Keratinocyte (primary cell): ENCODE data around the gene PLA2G2C. TPM values are rescaled to one million over a fixed set of nuclear protein-coding genes. Genes with fewer than 3 reads are reported as not detected.
A peak's percentile ranks its signal among the peaks of the same experiment; 100 is the strongest.

ENCODE experiments used
- DNase-seq: peaks from one replicate; pipeline ENCODE4 v3.0.0-alpha.2; 2011; ENCODE audit warnings: low read depth, missing footprints, low spot score
- FAIRE-seq: peaks from 2 replicates; lab custom pipeline; 2011; peaks lifted over from hg19 to GRCh38; lab: Jason Lieb, UNC
- H2AFZ ChIP-seq: 2 replicates; pipeline ENCODE4 v1.6.0; 2012; ENCODE audit warnings: low read length, control low read depth, inconsistent platforms; ENCODE audit not compliant: control insufficient read depth
- H3K27ac ChIP-seq: 2 replicates; pipeline ENCODE4 v1.5.1; 2011; ENCODE audit warnings: low read length; ENCODE audit not compliant: control insufficient read depth, insufficient read depth
- H3K27me3 ChIP-seq: 3 replicates; pipeline ENCODE4 v1.6.0; 2011; ENCODE audit warnings: low read length; ENCODE audit not compliant: control insufficient read depth, insufficient read depth; ENCODE audit errors: extremely low read depth
- H3K36me3 ChIP-seq, 2 experiments: 2 replicates in 1 of 2; 3 replicates in 1 of 2; pipeline ENCODE4 v1.5.1; 2011; ENCODE audit warnings: low read length in 2 of 2, mild to moderate bottlenecking in 1 of 2; ENCODE audit not compliant: control insufficient read depth in 2 of 2, insufficient read depth in 2 of 2; ENCODE audit errors: extremely low read depth in 1 of 2
- H3K4me1 ChIP-seq: 3 replicates; pipeline ENCODE4 v1.5.1; 2011; ENCODE audit warnings: low read length; ENCODE audit not compliant: control insufficient read depth, insufficient read depth; ENCODE audit errors: extremely low read depth
- H3K4me2 ChIP-seq: 3 replicates; pipeline ENCODE4 v1.6.0; 2011; ENCODE audit warnings: low read depth, low read length; ENCODE audit not compliant: control insufficient read depth, insufficient read depth; ENCODE audit errors: extremely low read depth
- H3K4me3 ChIP-seq, 3 experiments: fragments of 200-600 bp in 1 of 3; sonication (generic) in 1 of 3; 2 replicates in 2 of 3; 3 replicates in 1 of 3; pipeline ENCODE4 v1.5.1; 2011 to 2016; ENCODE audit warnings: low read length in 3 of 3, mild to moderate bottlenecking in 3 of 3, control low read depth in 2 of 3, inconsistent platforms in 1 of 3, low read depth in 1 of 3, mixed read lengths in 1 of 3, mixed run types in 1 of 3, moderate library complexity in 1 of 3; ENCODE audit not compliant: control insufficient read depth in 2 of 3, insufficient read depth in 2 of 3; ENCODE audit errors: extremely low read depth in 1 of 3
- H3K79me2 ChIP-seq: 2 replicates; pipeline ENCODE4 v1.6.0; 2012; ENCODE audit warnings: low read length; ENCODE audit not compliant: control insufficient read depth, insufficient read depth
- H3K9ac ChIP-seq: 3 replicates; pipeline ENCODE4 v1.6.0; 2011; ENCODE audit warnings: low read length; ENCODE audit not compliant: control insufficient read depth, insufficient read depth; ENCODE audit errors: extremely low read depth
- H3K9me1 ChIP-seq: 3 replicates; pipeline ENCODE4 v1.6.0; 2011; ENCODE audit warnings: low read length; ENCODE audit not compliant: control insufficient read depth, insufficient read depth; ENCODE audit errors: extremely low read depth
- H3K9me3 ChIP-seq: 2 replicates; pipeline ENCODE4 v1.5.1; 2012; ENCODE audit warnings: low read depth, low read length; ENCODE audit not compliant: control insufficient read depth
- H4K20me1 ChIP-seq: 3 replicates; pipeline ENCODE4 v1.6.0; 2011; ENCODE audit warnings: low read length; ENCODE audit not compliant: control insufficient read depth, insufficient read depth; ENCODE audit errors: extremely low read depth
- CTCF ChIP-seq, 3 experiments: IDR thresholded peaks in 1 of 3; conservative IDR thresholded peaks in 1 of 3; optimal IDR thresholded peaks in 1 of 3; 2 replicates in 2 of 3; 3 replicates in 1 of 3; pipeline versions ENCODE3 to v1.5.1; 2011; ENCODE audit warnings: low read length in 3 of 3, mild to moderate bottlenecking in 3 of 3, moderate library complexity in 2 of 3, control low read depth in 1 of 3, inconsistent platforms in 1 of 3; ENCODE audit not compliant: insufficient read depth in 2 of 3; ENCODE audit errors: extremely low read depth in 1 of 3
- EZH2 ChIP-seq: IDR thresholded peaks from one replicate; pipeline ENCODE4 v1.6.1; 2012; ENCODE audit warnings: inconsistent platforms, mild to moderate bottlenecking, low read length, moderate library complexity
- dilution Hi-C: fragments of 300-500 bp; cut with MboI; formaldehyde crosslinking; loops from one replicate; pipeline ENCODE4 v1.7.0; 2020; ENCODE audit warnings: low sequenced_read_pairs; ENCODE audit not compliant: extremely low pct_ligation_motif_present
- polyA plus RNA-seq, 5 experiments: library from polyadenylated mRNA; depleted of rRNA in 3 of 5; stranded (reverse) in 3 of 5; stranded (forward) in 1 of 5; unstranded in 1 of 5; fragments of >200 nt; gene quantifications; 1 replicate in 1 of 5; 2 replicates in 3 of 5; 3 replicates in 1 of 5; pipeline versions ENCODE4 v1.2.1 to v1.2.3, GENCODE V29; 2011 to 2012; ENCODE audit warnings: missing spikeins in 2 of 5, low read depth in 1 of 5, low replicate concordance in 1 of 5

The PLA2G2C gene
- polyA plus RNA-seq, 1 donor (not counting 4 experiments of a cell fraction or from before 2014, with no cell fraction given) = not detected

GRCh38 chr1:20123722-20124455, 62.4 kb downstream of the PLA2G2C start:
- no peak overlapping the region for H3K4me3 ChIP-seq
- no peak overlapping the region for H3K27ac ChIP-seq
- dilution Hi-C loops = no loop called here
- FAIRE-seq = no peak
- peak overlapping the region; percentile 52 for H3K4me2 ChIP-seq
- no peaks in the 10 kb centered on the region for H3K36me3 ChIP-seq
- no peaks in the 10 kb centered on the region for H3K9me1 ChIP-seq
- no peak overlapping the region for H2AFZ ChIP-seq
- H3K27me3 ChIP-seq = peaks cover 9% of the 10 kb centered on the region
- TF ChIP-seq EZH2 (no peak), CTCF (optimal IDR thresholded peaks at IDR 0.05 in 1 of 3, IDR thresholded peaks at IDR 0.05 in 1 of 3, conservative IDR thresholded peaks at IDR 0.05 in 1 of 3; ENCODE audit: extremely low read depth in 1 of 3, insufficient read depth in 2 of 3, low read length in 3 of 3) (no peak)
- no peak overlapping the region for H3K9ac ChIP-seq
- H3K4me1 ChIP-seq = peaks cover 20% of the 10 kb centered on the region
- H3K9me3 ChIP-seq = no peaks in the 10 kb centered on the region
- no peaks in the 10 kb centered on the region for H4K20me1 ChIP-seq
- DNase-seq = no peak
- no peaks in the 10 kb centered on the region for H3K79me2 ChIP-seq

DNA sequence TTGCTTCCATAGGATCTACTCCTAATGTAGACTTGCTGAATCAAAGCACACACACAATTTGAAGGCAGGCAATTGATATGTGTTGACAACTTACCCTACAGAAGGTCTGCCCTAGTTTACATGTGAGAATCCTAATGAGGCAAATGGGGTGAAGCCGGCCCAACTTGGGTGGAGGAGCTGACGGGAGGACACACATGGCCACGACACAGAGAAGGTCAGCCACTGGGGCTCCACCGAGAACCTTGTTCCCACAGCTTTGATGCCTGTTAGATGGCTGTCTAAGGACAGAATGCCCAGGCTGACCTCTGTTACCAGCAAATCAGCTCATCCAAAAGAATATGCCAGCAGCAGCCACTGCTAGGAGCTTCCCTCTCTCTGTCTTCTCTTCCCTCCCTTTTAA, 65.5 kb downstream of the PLA2G2C start:
- Histone ChIP-seq H3K9me3 (no peaks in the 10 kb centered on the region), H3K4me3 (no peak overlapping the region), H3K36me3 (no peaks in the 10 kb centered on the region), H3K9me1 (no peaks in the 10 kb centered on the region), H3K4me1 (peaks cover 19% of the 10 kb centered on the region), H3K9ac (no peak overlapping the region), H3K79me2 (no peaks in the 10 kb centered on the region), H3K27me3 (peaks cover 9% of the 10 kb centered on the region), H3K4me2 (no peak overlapping the region), H2AFZ (no peak overlapping the region), H4K20me1 (no peaks in the 10 kb centered on the region), H3K27ac (no peak overlapping the region)
- no peak for FAIRE-seq
- no peak for DNase-seq
- TF ChIP-seq EZH2 = no peak
- TF ChIP-seq CTCF (optimal IDR thresholded peaks at IDR 0.05 in 1 of 3, IDR thresholded peaks at IDR 0.05 in 1 of 3, conservative IDR thresholded peaks at IDR 0.05 in 1 of 3; ENCODE audit: extremely low read depth in 1 of 3, insufficient read depth in 2 of 3, low read length in 3 of 3) = no peak
- dilution Hi-C loops = no loop called here
